GM12878 (cell line): ENCODE data around the gene TBXAS1. TPM values are rescaled to one million over a fixed set of nuclear protein-coding genes. Genes with fewer than 3 reads are reported as not detected.

Source experiments
- ATAC-seq: fragments of 200-7000 bp; cut with Tn5 transposase; 3 replicates; pipeline ENCODE4 v1.9.1; 2020; ENCODE audit warnings: mild to moderate bottlenecking, moderate library complexity
- BruUV-seq: library from RNA; stranded (reverse); fragments of 400-500 nt; replicated peaks from 2 replicates; lab custom pipeline; 2021; lab: Mats Ljungman, UMichigan
- CTCF ChIA-PET: fragments of 300-600 bp; sonication (Branson Sonifier 250); formaldehyde crosslinking; extraction: SDS; loops from one replicate; lab custom pipeline; 2021; ENCODE audit warnings: inconsistent platforms; lab: Yijun Ruan, JAX
- POLR2A ChIA-PET: fragments of 350-600 bp; formaldehyde crosslinking; extraction: SDS; loops from one replicate; lab custom pipeline; 2021; ENCODE audit warnings: inconsistent platforms; lab: Charles Lee
- RAD21 ChIA-PET: fragments of 300-600 bp; sonication (Branson Sonifier 250); formaldehyde crosslinking; loops from one replicate; lab custom pipeline; 2023; ENCODE audit warnings: antibody characterized with exemption; ENCODE audit not compliant: unreplicated experiment; lab: Charles Lee
- SMC1A ChIA-PET: fragments of 300-600 bp; sonication (Branson Sonifier 250); formaldehyde crosslinking; loops from one replicate; lab custom pipeline; 2023; ENCODE audit not compliant: unreplicated experiment, uncharacterized antibody; lab: Charles Lee
- DNase-seq: peaks from one replicate; pipeline ENCODE4 v3.0.0-alpha.2; 2011; ENCODE audit warnings: low read depth, low spot score
- FAIRE-seq: peaks from 3 replicates; lab custom pipeline; 2011; peaks lifted over from hg19 to GRCh38; lab: Jason Lieb, UNC
- H2AFZ ChIP-seq: 2 replicates; pipeline ENCODE4 v1.6.0; 2011; ENCODE audit warnings: low read depth, low read length, control low read depth; ENCODE audit not compliant: control insufficient read depth
- H3K27ac ChIP-seq: 2 replicates; pipeline ENCODE4 v1.5.1; 2011; ENCODE audit warnings: control low read depth; ENCODE audit not compliant: control insufficient read depth, insufficient read depth
- H3K27me3 ChIP-seq, 2 experiments: replicated peaks in 1 of 2; 2 replicates each; pipeline versions ENCODE4 v1.6.0 to v1.6.1; 2011; ENCODE audit warnings: low read length in 1 of 2; ENCODE audit not compliant: control insufficient read depth in 2 of 2, insufficient read depth in 2 of 2
- H3K36me3 ChIP-seq, 2 experiments: 2 replicates each; pipeline ENCODE4 v1.5.1; 2011; ENCODE audit warnings: low read length in 1 of 2; ENCODE audit not compliant: control insufficient read depth in 2 of 2, insufficient read depth in 2 of 2
- H3K4me1 ChIP-seq: 2 replicates; pipeline ENCODE4 v1.6.1; 2011; ENCODE audit warnings: mild to moderate bottlenecking, low read length, moderate library complexity, mixed read lengths; ENCODE audit not compliant: control insufficient read depth, insufficient read depth
- H3K4me2 ChIP-seq: 2 replicates; pipeline ENCODE4 v1.6.0; 2011; ENCODE audit warnings: control low read depth; ENCODE audit not compliant: control insufficient read depth, insufficient read depth
- H3K4me3 ChIP-seq: fragments of 200-600 bp; sonication (generic); 2 replicates; pipeline ENCODE4 v1.5.1; 2016
- H3K79me2 ChIP-seq: 2 replicates; pipeline ENCODE4 v1.6.0; 2011; ENCODE audit warnings: low read length; ENCODE audit not compliant: control insufficient read depth, insufficient read depth
- H3K9ac ChIP-seq: 2 replicates; pipeline ENCODE4 v1.8.0; 2011; ENCODE audit warnings: low read length, control low read depth, mixed read lengths; ENCODE audit not compliant: control insufficient read depth, insufficient read depth
- H3K9me3 ChIP-seq: replicated peaks from 3 replicates; pipeline ENCODE4 v1.5.1; 2011; ENCODE audit warnings: mild to moderate bottlenecking, low read length; ENCODE audit not compliant: control insufficient read depth, insufficient read depth
- H4K20me1 ChIP-seq: 2 replicates; pipeline ENCODE4 v1.6.0; 2011; ENCODE audit not compliant: control insufficient read depth, insufficient read depth
- ATF7 ChIP-seq: fragments of 450-650 bp; IDR thresholded peaks from 2 replicates; pipeline ENCODE4 v1.6.1; 2016; ENCODE audit warnings: low read depth, mild to moderate bottlenecking
- CBFB ChIP-seq: IDR thresholded peaks from 2 replicates; pipeline ENCODE4 v1.6.1; 2016; ENCODE audit warnings: antibody characterized with exemption, low read depth
- HDAC2 ChIP-seq: fragments of 200-600 bp; sonication (generic); IDR thresholded peaks from 2 replicates; pipeline ENCODE4 v1.6.1; 2017
- RELA ChIP-seq: fragments of 450-650 bp; IDR thresholded peaks from 2 replicates; pipeline ENCODE4 v1.8.0; 2014; ENCODE audit warnings: borderline replicate concordance; ENCODE audit not compliant: partially characterized antibody
- RUNX3 ChIP-seq: IDR thresholded peaks from 2 replicates; pipeline ENCODE4 v1.6.1; 2012; ENCODE audit warnings: low read length, inconsistent platforms
- STAT1 ChIP-seq: fragments of 450-650 bp; conservative IDR thresholded peaks from 2 replicates; pipeline ENCODE4 v1.6.1; 2014; ENCODE audit warnings: antibody characterized with exemption, mild to moderate bottlenecking
- TBL1XR1 ChIP-seq: IDR thresholded peaks from 2 replicates; pipeline ENCODE4 v1.6.1; 2012; ENCODE audit warnings: low read depth, low read length, improper control_type of control experiment
- USF2 ChIP-seq: IDR thresholded peaks from 2 replicates; pipeline ENCODE4 v1.6.1; 2011; ENCODE audit warnings: low read depth, low read length, improper control_type of control experiment, borderline replicate concordance
- WGBS: methylation state at CpG from one replicate; pipeline ENCODE4 v1.1.6; 2016; ENCODE audit warnings: low lambda C conversion rate; ENCODE audit not compliant: insufficient replicate concordance, insufficient coverage; ENCODE audit errors: missing lambda C conversion rate; 5-methylcytosine and 5-hydroxymethylcytosine counted together
- in situ Hi-C: fragments of 300-500 bp; cut with MboI; formaldehyde crosslinking; loops from 9 replicates; pipeline ENCODE4 v1.14.3; 2018; ENCODE audit warnings: mixed read lengths
- intact Hi-C: fragments of 100-400 bp; cut with micrococcal nuclease; formaldehyde crosslinking; loops from one replicate; pipeline ENCODE4 v1.14.2; 2022; ENCODE audit not compliant: unreplicated experiment
- polyA plus RNA-seq, 11 experiments: library from polyadenylated mRNA; depleted of rRNA in 4 of 11; unstranded in 6 of 11; stranded (reverse) in 5 of 11; fragments of >200 nt; fragmentation: Nextera tagmentation in 4 of 11; fragmentation: Illumina TruSeq in 1 of 11; extraction: Ambion mirVana in 4 of 11; extraction: Trizol in 1 of 11; gene quantifications; 1 replicate in 1 of 11; 2 replicates in 10 of 11; pipeline versions ENCODE4 v1.2.1 to v1.2.3, GENCODE V29; 2011 to 2016; ENCODE audit warnings: inconsistent platforms in 2 of 11, missing spikeins in 2 of 11, low read depth in 1 of 11
- total RNA-seq, 4 experiments: library from RNA; depleted of rRNA in 3 of 4; stranded (reverse); fragments of >200 nt in 3 of 4; fragmentation: Illumina TruSeq in 1 of 4; extraction: Trizol in 1 of 4; gene quantifications; 2 replicates each; pipeline versions ENCODE4 v1.2.1 to v1.2.3, GENCODE V29; 2013 to 2021
- TF ChIP-seq, protein P1 (sequence below): IDR thresholded peaks from 2 replicates; pipeline ENCODE4 v1.6.1; 2012; ENCODE audit warnings: improper control_type of control experiment, low read depth, low read length; ENCODE audit not compliant: insufficient replicate concordance
- TF ChIP-seq, protein P2 (sequence below): fragments of 450-650 bp; formaldehyde crosslinking; IDR thresholded peaks from 2 replicates; pipeline ENCODE4 v1.5.0; 2022; ENCODE audit warnings: mild to moderate bottlenecking, missing genetic modification characterization

The TBXAS1 gene
- total and polyA plus RNA-seq, 10 of the 15 experiments (the other 5 are each of a cell fraction or from before 2014, with no cell fraction given): 1.5 to 32.7 (median 16.3) TPM

- TF ChIP-seq, protein P1, sequence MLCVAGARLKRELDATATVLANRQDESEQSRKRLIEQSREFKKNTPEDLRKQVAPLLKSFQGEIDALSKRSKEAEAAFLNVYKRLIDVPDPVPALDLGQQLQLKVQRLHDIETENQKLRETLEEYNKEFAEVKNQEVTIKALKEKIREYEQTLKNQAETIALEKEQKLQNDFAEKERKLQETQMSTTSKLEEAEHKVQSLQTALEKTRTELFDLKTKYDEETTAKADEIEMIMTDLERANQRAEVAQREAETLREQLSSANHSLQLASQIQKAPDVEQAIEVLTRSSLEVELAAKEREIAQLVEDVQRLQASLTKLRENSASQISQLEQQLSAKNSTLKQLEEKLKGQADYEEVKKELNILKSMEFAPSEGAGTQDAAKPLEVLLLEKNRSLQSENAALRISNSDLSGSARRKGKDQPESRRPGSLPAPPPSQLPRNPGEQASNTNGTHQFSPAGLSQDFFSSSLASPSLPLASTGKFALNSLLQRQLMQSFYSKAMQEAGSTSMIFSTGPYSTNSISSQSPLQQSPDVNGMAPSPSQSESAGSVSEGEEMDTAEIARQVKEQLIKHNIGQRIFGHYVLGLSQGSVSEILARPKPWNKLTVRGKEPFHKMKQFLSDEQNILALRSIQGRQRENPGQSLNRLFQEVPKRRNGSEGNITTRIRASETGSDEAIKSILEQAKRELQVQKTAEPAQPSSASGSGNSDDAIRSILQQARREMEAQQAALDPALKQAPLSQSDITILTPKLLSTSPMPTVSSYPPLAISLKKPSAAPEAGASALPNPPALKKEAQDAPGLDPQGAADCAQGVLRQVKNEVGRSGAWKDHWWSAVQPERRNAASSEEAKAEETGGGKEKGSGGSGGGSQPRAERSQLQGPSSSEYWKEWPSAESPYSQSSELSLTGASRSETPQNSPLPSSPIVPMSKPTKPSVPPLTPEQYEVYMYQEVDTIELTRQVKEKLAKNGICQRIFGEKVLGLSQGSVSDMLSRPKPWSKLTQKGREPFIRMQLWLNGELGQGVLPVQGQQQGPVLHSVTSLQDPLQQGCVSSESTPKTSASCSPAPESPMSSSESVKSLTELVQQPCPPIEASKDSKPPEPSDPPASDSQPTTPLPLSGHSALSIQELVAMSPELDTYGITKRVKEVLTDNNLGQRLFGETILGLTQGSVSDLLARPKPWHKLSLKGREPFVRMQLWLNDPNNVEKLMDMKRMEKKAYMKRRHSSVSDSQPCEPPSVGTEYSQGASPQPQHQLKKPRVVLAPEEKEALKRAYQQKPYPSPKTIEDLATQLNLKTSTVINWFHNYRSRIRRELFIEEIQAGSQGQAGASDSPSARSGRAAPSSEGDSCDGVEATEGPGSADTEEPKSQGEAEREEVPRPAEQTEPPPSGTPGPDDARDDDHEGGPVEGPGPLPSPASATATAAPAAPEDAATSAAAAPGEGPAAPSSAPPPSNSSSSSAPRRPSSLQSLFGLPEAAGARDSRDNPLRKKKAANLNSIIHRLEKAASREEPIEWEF: no peak
- TF ChIP-seq RELA (no peak), ATF7 (no peak), HDAC2 (no peak)
These were observed 206.5 kb downstream of the TBXAS1 start (continued) for GRCh38 chr7:140035400-140036223.

DNA sequence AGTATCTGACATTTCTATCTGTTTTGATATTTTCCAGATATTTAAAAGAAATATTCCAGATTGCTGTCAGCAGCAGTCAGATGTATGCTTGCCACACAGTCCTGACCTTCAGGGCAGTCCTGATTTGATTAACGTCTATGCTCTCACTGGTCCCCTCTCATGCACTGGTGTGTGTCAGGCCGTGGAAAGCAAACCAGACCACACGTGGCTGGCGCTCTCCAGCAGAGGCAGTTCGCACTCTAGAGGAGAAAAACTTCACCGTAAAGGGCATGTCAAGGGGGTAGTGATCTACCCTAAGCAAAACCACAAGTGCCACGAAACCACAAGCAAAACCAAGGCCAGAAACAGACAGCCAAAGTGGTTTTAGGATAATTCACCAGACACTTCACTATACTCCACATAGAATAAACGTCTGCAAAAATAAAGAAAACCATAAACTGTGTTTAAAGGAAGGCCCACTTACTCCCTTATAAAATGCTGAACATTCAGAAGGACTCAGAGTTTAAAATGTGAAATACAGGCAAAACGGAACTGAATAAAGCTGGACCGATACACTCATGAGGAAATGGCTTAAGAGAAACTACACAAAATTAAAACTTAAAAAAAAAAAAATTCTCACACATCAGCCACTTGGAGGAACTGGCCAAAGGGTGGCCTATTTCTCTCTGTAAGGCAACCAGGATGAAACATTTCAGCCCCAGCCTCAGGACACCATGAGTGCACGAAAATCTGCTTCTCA, 207.3 kb downstream of the TBXAS1 start:
- POLR2A ChIA-PET: no interaction called here
- peak; percentile 17 for DNase-seq
- SMC1A ChIA-PET: no interaction called here
- Histone ChIP-seq H3K79me2 (no peaks in the 10 kb centered on the region), H3K27me3 (no peaks in the 10 kb centered on the region), H3K27ac (no peak overlapping the region), H3K4me3 (no peak overlapping the region), H3K36me3 (peaks cover 3 to 10% of the 10 kb centered on the region in 2 experiments; a peak in 3 of 4 replicates), H3K9ac (no peak overlapping the region), H3K4me1 (peaks cover 4% of the 10 kb centered on the region), H3K9me3 (no peaks in the 10 kb centered on the region), H4K20me1 (peaks cover 3% of the 10 kb centered on the region; the same call in 1 of the 2 replicates), H3K4me2 (no peak overlapping the region), H2AFZ (no peak overlapping the region)
- intact Hi-C loops: no loop called here
- WGBS: 54% methylated on average over 11 of the region's 11 CpGs
- CTCF ChIA-PET: no interaction called here
- FAIRE-seq: peak; percentile 31
- ATAC-seq: peak; percentile 90
- in situ Hi-C loops: no loop called here
- BruUV-seq: no TSS peak
- RAD21 ChIA-PET: no interaction called here
- TF ChIP-seq USF2 (no peak), RUNX3 (peak; percentile 73), STAT1 (no peak), TBL1XR1 (no peak), CBFB (peak; percentile 37; the same call in 1 of the 2 replicates)
- TF ChIP-seq, protein P2, sequence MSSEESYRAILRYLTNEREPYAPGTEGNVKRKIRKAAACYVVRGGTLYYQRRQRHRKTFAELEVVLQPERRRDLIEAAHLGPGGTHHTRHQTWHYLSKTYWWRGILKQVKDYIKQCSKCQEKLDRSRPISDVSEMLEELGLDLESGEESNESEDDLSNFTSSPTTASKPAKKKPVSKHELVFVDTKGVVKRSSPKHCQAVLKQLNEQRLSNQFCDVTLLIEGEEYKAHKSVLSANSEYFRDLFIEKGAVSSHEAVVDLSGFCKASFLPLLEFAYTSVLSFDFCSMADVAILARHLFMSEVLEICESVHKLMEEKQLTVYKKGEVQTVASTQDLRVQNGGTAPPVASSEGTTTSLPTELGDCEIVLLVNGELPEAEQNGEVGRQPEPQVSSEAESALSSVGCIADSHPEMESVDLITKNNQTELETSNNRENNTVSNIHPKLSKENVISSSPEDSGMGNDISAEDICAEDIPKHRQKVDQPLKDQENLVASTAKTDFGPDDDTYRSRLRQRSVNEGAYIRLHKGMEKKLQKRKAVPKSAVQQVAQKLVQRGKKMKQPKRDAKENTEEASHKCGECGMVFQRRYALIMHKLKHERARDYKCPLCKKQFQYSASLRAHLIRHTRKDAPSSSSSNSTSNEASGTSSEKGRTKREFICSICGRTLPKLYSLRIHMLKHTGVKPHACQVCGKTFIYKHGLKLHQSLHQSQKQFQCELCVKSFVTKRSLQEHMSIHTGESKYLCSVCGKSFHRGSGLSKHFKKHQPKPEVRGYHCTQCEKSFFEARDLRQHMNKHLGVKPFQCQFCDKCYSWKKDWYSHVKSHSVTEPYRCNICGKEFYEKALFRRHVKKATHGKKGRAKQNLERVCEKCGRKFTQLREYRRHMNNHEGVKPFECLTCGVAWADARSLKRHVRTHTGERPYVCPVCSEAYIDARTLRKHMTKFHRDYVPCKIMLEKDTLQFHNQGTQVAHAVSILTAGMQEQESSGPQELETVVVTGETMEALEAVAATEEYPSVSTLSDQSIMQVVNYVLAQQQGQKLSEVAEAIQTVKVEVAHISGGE (CRISPR knock-in tag): no peak
